ENCODE measurements around the gene DNM1. TPM values are rescaled to one million over a fixed set of nuclear protein-coding genes. Genes with fewer than 3 reads are reported as not detected.

DNM1 gene
- total and polyA plus RNA-seq, 10 of the 15 experiments (the other 5 are each of a cell fraction or from before 2014, with no cell fraction given), result 0.06 to 0.67 (median 0.19) TPM; not detected in 3

DNA sequence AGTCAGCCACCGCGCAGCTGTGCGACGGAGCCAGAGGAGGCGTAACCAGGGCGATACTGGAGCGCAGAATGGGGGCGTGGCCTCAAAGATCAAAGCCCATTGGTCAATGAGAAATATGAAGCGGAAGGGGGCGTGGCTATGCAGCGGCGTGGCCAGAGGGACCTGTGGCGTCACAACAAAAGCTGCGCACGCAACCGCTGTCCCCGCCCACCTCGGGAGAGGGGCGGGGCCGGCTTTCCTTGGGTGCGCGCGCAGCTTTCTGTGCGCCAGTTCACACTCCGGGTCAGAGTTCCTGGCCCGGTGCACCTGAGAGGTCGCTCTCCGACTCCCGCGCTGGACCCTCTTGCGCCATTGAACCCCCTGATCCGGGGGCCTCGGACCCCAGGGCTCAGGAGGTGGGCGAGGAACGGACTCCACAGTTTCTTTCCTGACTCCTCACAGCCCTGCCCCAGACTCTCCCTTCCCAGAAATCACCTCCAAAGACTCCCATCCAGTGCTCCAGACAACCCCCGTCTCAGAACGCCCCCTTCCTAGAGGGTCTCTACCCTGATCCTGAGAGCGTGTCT is 72.9 kb downstream of the DNM1 start, which contains the start of gene SWI5 (continued):
- TF ChIP-seq SMC3 (IDR thresholded peaks at IDR 0.05; ENCODE audit: borderline replicate concordance, low read length) (no peak), PML (IDR thresholded peaks at IDR 0.05; ENCODE audit: low read length) (peak; percentile 93), NFYA (IDR thresholded peaks at IDR 0.05; ENCODE audit: borderline replicate concordance, low read depth, low read length) (no peak), TAF1 (IDR thresholded peaks at IDR 0.05; ENCODE audit: borderline replicate concordance, low read depth, low read length) (peak; percentile 92; the same call in 1 of the 2 replicates), CBX3 (IDR thresholded peaks at IDR 0.05; ENCODE audit: borderline replicate concordance, low read depth) (no peak), NFXL1 (IDR thresholded peaks at IDR 0.05; ENCODE audit: borderline replicate concordance) (no peak), POLR2AphosphoS2 (IDR thresholded peaks at IDR 0.05; ENCODE audit: low read depth, low read length) (peak; percentile 97), RFX5 (IDR thresholded peaks at IDR 0.05; ENCODE audit: low read depth, low read length) (peak; percentile 64; the same call in 1 of the 2 replicates), SMAD5 (IDR thresholded peaks at IDR 0.05; ENCODE audit: low read depth) (peak; percentile 93; the same call in 1 of the 2 replicates), SMARCA5 (IDR thresholded peaks at IDR 0.05) (peak; percentile 66; the same call in 1 of the 2 replicates), STAT1 (conservative IDR thresholded peaks at IDR 0.05) (0 out of 2 replicates have a peak, but pooled peaks have one; percentile 29), RB1 (IDR thresholded peaks at IDR 0.05; ENCODE audit: borderline replicate concordance) (peak; percentile 69; the same call in 1 of the 2 replicates), IKZF2 (IDR thresholded peaks at IDR 0.05) (no peak), HDGF (IDR thresholded peaks at IDR 0.05) (peak; percentile 80), SMAD1 (IDR thresholded peaks at IDR 0.05; ENCODE audit: low read depth, partially characterized antibody) (peak; percentile 50), HDAC6 (IDR thresholded peaks at IDR 0.05; ENCODE audit: unreplicated experiment) (peak; percentile 80), ZBED1 (IDR thresholded peaks at IDR 0.05; ENCODE audit: borderline replicate concordance) (no peak), ZNF274 (IDR thresholded peaks at IDR 0.05; ENCODE audit: insufficient read depth, insufficient read length) (no peak), NRF1 (conservative IDR thresholded peaks at IDR 0.05; ENCODE audit: low read depth, low read length) (peak; percentile 78), POLR2AphosphoS5 (IDR thresholded peaks at IDR 0.05; ENCODE audit: low read length) (peak; percentile 98), GATAD2B (conservative IDR thresholded peaks at IDR 0.05; ENCODE audit: low read depth) (no peak; the same call in 1 of the 2 replicates), HDAC2 (IDR thresholded peaks at IDR 0.05) (no peak)
- TF ChIP-seq, protein P1, sequence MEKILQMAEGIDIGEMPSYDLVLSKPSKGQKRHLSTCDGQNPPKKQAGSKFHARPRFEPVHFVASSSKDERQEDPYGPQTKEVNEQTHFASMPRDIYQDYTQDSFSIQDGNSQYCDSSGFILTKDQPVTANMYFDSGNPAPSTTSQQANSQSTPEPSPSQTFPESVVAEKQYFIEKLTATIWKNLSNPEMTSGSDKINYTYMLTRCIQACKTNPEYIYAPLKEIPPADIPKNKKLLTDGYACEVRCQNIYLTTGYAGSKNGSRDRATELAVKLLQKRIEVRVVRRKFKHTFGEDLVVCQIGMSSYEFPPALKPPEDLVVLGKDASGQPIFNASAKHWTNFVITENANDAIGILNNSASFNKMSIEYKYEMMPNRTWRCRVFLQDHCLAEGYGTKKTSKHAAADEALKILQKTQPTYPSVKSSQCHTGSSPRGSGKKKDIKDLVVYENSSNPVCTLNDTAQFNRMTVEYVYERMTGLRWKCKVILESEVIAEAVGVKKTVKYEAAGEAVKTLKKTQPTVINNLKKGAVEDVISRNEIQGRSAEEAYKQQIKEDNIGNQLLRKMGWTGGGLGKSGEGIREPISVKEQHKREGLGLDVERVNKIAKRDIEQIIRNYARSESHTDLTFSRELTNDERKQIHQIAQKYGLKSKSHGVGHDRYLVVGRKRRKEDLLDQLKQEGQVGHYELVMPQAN (conservative IDR thresholded peaks at IDR 0.05), result peak; percentile 59
- TF ChIP-seq, protein P2, sequence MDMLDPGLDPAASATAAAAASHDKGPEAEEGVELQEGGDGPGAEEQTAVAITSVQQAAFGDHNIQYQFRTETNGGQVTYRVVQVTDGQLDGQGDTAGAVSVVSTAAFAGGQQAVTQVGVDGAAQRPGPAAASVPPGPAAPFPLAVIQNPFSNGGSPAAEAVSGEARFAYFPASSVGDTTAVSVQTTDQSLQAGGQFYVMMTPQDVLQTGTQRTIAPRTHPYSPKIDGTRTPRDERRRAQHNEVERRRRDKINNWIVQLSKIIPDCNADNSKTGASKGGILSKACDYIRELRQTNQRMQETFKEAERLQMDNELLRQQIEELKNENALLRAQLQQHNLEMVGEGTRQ (IDR thresholded peaks at IDR 0.05; ENCODE audit: borderline replicate concordance, low read depth, low read length), result peak; percentile 48; the same call in 1 of the 2 replicates
- TF ChIP-seq, protein P3, sequence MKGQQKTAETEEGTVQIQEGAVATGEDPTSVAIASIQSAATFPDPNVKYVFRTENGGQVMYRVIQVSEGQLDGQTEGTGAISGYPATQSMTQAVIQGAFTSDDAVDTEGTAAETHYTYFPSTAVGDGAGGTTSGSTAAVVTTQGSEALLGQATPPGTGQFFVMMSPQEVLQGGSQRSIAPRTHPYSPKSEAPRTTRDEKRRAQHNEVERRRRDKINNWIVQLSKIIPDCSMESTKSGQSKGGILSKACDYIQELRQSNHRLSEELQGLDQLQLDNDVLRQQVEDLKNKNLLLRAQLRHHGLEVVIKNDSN (IDR thresholded peaks at IDR 0.05; ENCODE audit: borderline replicate concordance, extremely low read length, insufficient read depth, low read depth, low read length), result peak; percentile 23
